GM13976 (cell line): ENCODE results near the gene MAB21L3.

Experiments
- DNase-seq: peaks from one replicate; pipeline ENCODE4 v3.0.0; 2012; ENCODE audit warnings: low spot score
- CTCF ChIP-seq: IDR thresholded peaks from 2 replicates; pipeline ENCODE4 v1.5.1; 2012; ENCODE audit warnings: borderline replicate concordance, mild to moderate bottlenecking; ENCODE audit not compliant: insufficient read depth; ENCODE audit errors: extremely low read depth, missing control alignments, control extremely low read depth
- in situ Hi-C: fragments of 300-500 bp; cut with MboI; formaldehyde crosslinking; loops from one replicate; pipeline ENCODE4 v1.12.0; 2022; ENCODE audit warnings: low sequenced_read_pairs, mixed read lengths, inconsistent platforms; ENCODE audit not compliant: unreplicated experiment

MAB21L3 gene

GRCh38 chr1:116104667-116105066 lies 6.5 kb upstream of the MAB21L3 start:
- in situ Hi-C loops: no loop called here
- no peak for DNase-seq
- TF ChIP-seq CTCF: no peak

- in situ Hi-C loops: no loop called here
- no peak for DNase-seq
- TF ChIP-seq CTCF: no peak
Observed at GRCh38 chr1:116105996-116106395, 5.2 kb upstream of the MAB21L3 start.

GRCh38 chr1:116106646-116107045 lies 4.6 kb upstream of the MAB21L3 start:
- no peak for TF ChIP-seq CTCF
- in situ Hi-C loops: no loop called here
- DNase-seq: no peak

- no peak for DNase-seq
- no peak for TF ChIP-seq CTCF
- in situ Hi-C loops: no loop called here
Observed at GRCh38 chr1:116107371-116107770, 3.8 kb upstream of the MAB21L3 start.

GRCh38 chr1:116111524-116112021 lies 374 bp downstream of the MAB21L3 start:
- TF ChIP-seq CTCF: no peak
- in situ Hi-C loops: no loop called here
- DNase-seq: no peak

GRCh38 chr1:116112388-116113140 lies 1.4 kb downstream of the MAB21L3 start:
- in situ Hi-C loops: no loop called here
- DNase-seq: no peak
- TF ChIP-seq CTCF: no peak
